Mesenteric fat pad (tissue), 1 donor: ENCODE measurements around the gene SYCP2L. TPM values are rescaled to one million over a fixed set of nuclear protein-coding genes. Genes with fewer than 3 reads are reported as not detected.
"Not testable (repeated sequence)": the region's sequence is repeated elsewhere in the genome, so short reads cannot be mapped to it uniquely, and the experiment has no call there.

Source experiments
- DNase-seq: peaks from one replicate; pipeline ENCODE4 v3.0.0-alpha.2; 2020; ENCODE audit warnings: low spot score
- total RNA-seq: library from RNA; stranded (reverse); fragmentation: NEBNext Ultra II Directional; extraction: Animal tissue kit (Norgen Biotek cat#: 25700); gene quantifications from one replicate; pipeline ENCODE4 v1.2.1, GENCODE V29; 2021
- donor health status: DM: yes; HTN: yes; CAD: no.

SYCP2L gene
- total RNA-seq, 1 donor from 2014 or later: 0.93 TPM

DNA sequence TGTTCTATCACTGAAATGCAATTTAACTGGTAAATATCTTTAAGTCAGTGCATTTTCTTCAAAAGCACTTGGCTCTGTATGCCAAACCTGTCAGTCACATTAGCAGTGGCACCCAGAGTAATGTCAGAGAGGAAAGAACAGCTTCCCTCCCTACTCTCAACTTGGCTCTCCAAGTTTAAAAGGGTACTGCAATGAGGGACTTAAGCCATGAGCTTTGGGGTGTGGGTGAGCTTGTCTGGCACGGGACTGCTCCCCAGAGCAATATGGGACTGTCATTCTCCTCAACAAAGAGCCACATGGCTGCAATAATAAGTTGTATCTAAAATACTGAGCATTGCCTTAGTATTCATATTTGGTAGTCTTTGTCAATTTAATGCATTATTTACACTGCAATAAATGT, 9.0 kb upstream of the SYCP2L start:
- DNase-seq: no peak

DNA sequence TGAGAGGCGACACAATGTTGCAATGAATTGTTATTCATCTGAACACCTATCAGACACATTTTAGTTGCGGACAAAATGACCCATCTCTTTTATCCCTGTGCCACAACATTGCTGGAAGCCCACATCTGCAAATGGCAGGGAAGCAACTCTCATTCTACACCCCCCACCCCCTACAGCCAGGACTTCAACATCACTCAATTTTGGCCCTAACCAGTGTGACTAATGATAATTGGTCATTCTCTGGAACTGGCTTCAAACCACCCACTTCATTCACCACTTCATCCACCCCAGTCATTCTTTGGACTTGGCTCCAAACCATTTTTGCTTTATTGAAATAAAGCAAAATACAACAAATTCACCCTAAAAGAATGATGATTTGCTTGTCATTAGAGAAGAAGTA, 6.5 kb upstream of the SYCP2L start:
- no peak for DNase-seq

DNA sequence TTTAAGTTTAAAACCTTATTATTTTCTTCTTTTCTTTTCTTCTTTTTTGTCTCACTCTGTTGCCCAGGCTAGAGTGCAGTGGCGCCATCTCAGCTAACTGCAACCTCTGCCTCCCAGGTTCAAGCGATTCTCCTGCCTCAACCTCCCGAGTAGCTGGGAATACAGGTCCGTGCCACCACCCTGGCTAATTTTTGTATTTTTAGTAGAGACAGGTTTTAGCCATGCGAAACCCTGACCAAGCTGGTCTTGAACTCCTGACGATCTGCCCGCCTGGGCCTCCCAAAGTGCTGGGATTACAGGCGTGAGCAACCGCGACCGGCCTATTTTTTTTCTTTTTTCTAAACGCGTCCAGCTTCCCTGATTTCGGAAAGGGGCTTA, 4.6 kb upstream of the SYCP2L start:
- not testable (repeated sequence) for DNase-seq

DNA sequence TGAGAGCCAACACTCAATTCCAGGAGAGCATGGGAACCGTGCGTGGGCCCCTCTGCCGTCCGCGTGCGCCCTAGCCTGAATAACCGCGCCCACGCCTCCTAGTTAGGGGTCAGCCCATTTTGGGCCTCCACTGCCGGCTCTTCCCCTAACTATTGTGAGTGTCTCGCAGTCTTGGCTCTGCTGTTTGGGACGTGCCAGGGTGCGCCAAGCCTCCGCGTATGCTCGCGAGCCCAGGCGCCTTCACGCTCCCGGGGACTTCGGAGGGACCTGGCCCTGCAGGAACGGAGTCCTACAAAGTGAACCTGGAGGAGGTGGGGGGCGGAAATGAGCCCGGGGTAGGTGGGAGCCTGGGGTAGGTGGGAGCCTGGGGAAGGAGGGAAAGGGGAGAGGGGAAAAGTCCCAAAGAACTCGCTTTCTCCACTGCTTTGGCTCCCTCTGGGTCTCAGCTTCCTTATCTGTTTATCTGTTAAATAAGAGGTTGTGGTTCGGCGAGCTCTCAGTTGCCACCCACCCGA, 4.1 kb upstream of the SYCP2L start:
- DNase-seq: no peak

DNA sequence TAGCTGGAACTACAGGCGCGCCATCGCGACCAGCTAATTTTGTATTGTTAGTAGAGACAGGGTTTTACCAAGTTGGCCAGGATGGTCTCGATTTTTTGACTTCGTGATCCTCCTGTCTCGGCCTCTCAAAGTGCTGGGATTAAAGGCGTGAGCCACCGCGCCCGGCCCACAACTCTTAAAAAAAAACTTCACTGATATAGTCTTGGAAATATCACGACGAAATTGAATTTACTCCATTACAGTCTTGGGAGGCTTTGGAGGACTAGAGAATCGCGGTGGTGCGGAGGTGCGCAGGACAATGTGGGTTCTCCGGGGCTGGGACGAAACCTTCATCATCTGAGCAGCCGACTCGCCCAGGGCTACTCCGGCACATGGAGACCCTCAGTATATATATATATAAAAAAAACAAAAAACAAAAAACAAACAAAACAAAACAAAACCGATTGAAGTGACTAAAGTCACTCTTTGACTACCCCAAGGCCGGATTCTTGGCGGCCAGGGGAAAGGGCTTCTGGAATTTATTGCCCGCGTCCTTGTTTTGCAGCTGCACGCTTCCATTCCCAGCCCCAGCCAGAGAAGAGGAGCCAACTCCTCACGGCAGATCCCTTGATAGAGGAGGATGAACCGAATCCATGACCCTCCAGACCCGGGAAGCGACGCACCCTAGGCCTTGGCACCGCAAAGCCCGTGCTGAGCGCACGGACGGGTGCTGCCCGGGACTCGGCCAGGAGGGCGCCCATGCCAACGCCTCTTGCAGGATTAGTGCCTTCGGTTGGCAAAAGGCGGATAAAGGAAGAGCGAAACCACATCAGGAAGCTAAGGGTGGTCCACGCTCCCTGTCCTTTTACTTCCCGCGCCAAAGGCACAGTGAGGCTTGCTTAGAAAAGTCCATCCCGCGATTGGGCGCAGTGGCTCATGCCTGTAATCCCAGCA, 3.3 kb upstream of the SYCP2L start:
- no peak for DNase-seq

DNA sequence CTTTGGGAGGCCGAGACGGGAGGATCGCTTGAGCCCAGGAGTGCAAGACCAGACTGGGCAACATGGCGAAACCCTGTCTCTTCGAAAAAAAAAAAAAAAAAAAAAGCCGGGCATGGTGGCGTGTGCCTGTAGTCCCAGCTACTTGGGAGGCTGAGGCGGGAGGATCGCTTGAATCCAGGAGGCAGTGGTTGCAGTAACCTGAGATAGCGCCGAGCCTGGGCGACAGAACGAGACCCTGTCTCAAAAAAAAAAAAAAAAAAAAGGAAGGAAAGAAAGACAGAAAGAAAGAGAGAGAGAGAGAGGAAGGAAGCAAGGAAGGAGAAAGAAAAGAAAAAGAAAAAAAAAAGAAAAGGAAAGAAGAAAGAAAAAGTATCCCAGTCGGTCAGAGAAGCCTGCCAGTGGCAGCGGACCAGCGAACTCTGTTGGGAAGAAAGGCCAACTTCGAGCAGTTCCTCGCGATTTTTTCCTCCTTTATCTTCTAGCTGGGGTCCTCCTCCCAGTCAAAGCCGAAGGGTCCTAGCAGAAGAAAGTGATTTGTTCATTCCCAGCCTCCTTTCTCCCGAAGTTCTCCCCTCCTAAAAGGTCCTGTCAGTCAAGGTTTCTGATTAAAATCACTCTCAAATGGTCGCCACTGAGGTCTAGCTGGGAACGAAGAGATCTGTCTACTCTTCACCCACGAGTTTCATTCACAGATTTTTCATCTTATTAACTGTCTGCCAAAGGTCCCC, 2.4 kb upstream of the SYCP2L start:
- DNase-seq: no peak

DNA sequence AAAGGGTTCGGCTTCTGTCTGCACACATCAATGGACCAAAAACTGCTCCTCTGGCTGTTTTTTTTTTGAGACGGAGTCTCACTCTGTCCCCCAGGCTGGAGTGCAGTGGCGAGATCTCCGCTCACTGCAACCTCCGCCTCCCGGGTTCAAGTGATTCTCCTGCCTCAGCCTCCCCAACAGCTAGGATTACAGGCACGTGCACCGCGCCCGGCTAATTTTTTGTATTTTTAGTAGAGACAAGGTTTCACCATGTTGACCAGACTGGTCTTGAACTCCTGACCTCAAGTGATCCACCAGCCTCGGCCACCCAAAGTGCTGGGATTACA, 524 bp upstream of the SYCP2L start:
- not testable (repeated sequence) for DNase-seq

DNA sequence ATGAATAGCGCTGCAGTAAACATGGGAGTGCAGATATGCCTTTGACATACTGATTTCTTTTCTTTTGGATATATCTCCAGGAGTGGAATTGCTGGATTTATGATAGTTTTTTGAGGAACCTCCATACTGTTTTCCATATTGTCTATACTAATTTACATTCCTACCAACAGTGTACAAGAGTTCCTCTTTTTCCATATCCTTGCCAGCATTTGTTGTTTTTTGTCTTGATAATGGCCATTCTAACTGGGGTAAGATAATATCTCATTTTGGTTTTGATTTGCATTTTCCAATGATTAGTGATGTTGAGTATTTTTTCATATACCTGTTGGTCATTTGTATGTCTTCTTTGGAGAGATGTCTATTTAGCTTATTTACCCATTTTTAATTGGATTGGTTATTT, 3.3 kb downstream of the SYCP2L start:
- DNase-seq: no peak

DNA sequence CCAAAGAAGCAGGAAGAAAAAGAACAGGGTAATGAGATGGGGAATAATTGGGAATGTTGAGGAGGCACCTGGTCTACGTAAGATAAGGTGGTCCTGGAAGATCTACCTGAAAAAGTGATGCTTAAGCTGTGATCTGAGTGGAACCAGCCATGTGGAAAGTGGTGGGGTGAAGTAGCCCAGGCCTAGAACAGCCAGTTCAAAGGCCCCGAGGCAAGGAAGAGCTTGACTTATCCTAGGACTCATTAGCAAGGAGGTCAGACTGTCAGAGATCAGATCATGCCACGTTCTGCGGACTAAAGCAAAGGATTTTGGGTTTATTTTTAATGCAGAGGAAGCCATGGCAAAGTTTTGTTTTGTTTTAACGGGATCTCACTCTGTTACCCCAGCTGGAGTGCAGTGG, 5.1 kb downstream of the SYCP2L start:
- no peak for DNase-seq

DNA sequence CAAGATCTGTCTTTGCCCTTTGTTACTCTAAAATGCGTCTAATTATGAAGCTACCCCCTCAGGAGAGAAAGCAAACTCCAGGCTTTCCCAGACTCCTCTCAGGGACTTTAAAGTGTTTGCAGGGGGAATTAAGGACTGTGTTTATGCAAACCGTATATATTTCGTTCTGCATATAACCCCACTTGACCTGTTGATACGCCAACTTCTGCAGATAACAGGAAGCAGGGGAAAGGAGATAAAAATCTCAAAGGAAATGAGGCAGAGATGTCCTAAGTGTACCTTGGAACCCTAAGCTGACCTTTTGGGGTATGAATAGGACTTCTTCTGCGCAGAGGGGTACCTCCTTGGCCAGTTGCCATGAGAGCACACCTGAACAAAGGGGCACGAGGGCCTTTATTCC, 8.1 kb downstream of the SYCP2L start:
- no peak for DNase-seq

DNA sequence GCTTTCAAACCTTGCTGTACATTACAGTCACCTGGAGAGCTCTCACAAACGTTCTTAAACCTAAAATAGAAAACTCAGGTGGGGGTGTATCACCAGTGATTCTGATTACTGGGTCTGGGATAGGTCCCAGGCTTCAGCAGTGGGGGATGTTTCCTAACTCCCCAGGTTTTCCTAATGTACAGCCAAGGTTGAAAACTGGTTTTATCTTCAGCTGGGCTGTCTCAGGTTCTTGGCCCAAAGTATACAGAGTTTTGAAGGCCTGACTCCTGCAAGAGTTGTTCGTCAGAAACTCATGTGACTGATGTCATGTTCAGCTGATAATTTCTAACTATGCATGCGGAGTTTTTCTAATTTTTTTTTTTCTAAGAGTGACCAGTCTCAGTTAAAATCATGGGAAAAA, 9.8 kb downstream of the SYCP2L start:
- DNase-seq: no peak

DNA sequence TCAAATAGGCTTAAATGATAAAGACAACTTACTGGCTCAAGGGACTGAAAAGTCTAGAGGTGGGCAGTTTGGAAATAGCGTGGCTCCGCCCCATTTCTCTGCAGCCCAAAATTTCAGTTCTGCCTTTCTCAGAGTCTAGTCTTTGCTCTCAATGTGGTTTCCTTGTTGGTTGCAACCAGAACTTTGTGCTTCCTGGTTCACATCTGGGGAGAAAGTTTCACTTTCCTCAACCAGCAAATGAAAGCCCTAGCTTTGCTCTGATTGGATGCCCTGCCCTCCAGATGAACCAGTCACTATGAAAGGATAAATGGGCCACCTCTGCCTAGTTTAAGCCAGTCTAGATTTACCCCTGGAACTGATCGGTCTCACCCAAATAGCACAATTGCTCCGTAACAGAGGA, 14.9 kb downstream of the SYCP2L start:
- no peak for DNase-seq

DNA sequence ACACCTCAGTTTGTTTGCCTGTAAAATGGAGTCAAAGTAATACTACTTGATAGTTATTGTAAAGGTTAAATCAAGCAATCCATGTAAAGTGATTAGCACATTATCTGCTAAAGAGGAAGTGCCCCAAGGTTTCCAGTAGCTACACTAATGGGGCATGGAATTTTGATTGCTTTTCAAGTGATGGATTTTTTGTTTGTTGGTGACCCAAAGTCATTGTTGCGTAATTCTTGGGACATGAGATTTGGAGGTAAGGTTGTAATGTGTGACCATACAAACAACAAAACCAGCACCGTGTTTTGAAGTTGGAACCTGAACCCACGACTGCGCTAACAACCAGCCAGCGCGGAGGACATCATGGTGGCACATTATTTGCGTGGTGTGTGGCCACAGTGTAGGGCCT, 17.2 kb downstream of the SYCP2L start:
- DNase-seq: no peak

DNA sequence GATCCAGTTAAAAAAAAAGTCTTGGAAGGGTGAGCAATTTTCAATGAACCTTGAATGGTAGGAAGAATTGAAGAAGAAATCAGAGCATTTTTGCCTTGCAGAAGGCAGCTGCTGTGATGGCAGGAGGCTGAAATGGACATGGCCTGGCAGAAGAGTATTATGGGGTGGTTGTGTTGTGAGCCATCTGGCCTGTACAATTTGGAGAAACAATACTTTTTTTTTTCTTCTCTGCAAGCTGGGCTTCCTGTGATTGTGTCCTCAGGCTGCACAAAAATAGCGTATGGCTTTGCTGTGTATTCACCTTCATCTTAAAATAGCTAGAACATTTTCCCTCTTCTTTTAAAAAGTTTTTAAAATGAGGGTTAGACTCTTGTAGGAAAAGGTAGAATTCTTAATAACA, 21.4 kb downstream of the SYCP2L start:
- DNase-seq: no peak

DNA sequence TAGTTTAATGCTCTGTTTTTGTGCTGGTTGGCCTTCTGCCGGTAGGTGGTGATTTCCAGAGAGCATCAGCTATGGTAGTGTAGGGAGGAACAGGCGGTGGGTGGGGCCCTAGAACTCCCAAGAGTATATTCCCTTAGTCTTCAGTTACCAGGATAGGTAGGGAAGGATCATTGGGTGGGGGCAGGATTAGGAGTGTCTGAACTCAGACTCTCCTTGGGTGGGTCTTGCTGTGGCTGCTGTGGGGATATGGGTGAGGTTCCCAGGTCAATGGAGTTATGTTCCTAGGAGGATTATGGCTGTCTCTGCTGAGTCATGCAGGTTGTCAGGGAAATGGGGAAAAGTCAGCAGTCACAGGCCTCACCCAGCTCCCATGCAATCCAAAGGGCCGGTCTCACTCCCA, 32.7 kb downstream of the SYCP2L start:
- DNase-seq: not testable (repeated sequence)

DNA sequence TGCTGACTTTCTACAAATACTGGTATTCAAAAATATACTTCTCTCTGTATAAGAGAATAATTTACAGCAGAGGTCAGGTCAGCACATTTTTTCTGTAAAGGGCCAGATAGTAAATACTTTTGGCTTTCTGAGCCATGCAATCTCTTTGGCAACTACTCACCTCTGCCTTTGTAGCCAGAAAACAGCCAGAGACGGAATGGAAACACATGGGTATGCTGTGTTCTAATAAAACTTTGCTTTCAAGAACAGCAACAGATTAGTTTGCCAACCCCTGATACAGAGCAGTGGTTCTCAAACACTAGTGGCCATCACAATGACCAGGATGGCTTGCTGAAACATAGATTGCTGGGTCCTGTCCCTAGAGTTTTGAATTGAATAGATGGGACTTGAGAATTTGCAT, 46.3 kb downstream of the SYCP2L start:
- DNase-seq: no peak

DNA sequence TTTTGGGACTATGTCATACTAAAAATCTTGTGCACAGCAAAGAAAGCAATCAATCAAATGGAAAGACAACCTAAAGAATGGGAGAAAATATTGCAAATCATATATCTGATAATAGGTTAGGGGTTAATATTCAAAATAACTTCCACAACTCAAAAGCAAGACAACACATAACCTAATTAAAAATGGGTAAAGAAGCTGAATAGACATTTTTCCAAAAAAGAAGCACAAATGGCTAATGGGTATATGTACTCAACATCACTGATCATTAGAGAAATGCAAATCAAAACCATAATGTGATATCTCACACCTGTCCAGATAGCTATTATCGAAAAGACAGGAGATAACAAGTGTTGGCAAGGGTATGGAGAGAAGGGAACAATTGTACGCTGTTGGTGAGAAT, 53.0 kb downstream of the SYCP2L start:
- DNase-seq: no peak

DNA sequence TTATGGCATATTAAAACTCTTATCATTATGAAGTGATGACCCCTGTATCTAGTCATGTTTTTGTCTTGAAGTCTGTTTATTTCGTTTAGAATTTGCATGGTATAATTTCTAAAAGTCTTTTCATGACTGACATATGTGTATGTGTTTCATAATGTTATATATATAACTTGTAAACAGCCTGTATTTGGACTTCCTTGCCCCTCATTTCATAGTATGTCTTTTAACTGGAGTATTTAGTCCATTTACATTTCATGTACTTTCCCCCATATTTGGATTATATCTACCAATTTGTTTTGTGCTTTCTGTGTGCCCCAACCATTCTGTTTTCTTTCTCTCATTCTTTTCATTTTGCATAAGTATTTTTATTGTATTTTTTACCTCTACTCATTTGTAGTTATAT, 59.0 kb downstream of the SYCP2L start:
- no peak for DNase-seq

DNA sequence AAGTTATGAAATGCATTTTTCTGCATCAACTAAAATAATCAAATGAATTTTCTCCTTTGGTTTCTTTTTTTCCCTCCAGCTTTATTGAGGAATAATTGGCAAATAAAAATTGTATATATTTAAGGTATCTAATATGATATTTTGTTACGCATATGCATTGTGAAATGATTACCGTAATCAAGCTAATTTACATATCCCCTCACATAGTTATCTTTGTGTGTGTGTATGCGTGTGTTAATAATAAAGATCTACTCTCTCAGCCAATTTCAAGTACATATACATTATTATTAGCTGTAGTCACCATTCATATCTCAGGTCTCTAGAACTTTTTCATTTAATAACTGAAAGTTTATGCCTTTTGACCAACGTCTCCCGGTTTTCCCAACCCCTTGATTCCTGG, 61.1 kb downstream of the SYCP2L start:
- no peak for DNase-seq

DNA sequence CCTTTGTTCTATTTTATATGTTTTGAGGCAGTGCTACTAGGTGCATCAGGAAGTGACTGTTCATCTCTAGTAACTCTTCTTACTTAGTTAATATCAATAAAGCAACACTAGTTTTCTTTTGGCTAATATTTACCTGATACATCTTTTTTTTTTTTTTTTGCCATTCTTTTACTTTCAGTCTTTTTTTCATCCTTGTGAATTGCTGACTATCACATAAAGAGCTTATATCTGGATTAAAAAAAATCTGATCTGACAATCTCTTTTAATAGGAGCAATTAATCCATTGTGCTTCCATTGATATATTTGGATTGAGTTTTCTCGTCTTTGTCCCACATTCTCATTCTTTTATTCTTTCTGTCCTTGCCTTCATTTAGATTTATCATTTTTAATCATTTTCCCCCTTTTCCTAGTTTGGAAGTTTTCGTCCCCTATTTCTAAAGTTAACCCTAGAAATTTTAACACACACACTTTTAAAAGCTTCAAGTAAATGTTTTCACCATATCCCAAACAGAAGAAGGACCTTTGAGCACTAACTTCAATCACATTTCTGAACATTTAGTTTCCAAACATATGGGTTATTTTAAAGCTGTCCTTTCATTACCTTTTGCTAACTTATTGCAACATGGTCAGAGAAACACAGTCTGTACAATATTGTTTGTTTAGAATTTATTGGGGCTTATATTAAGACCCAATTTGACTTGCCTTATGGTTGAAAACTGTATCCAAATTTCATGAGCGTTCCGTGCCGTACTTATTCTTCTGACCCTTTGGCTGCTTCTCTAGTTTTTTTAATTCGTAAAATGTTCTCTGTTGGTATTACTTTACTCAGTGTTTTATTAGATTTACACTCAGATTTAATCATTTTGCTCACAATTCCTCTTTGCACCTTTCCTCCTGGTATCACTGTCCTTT, 63.0 kb downstream of the SYCP2L start:
- no peak for DNase-seq

DNA sequence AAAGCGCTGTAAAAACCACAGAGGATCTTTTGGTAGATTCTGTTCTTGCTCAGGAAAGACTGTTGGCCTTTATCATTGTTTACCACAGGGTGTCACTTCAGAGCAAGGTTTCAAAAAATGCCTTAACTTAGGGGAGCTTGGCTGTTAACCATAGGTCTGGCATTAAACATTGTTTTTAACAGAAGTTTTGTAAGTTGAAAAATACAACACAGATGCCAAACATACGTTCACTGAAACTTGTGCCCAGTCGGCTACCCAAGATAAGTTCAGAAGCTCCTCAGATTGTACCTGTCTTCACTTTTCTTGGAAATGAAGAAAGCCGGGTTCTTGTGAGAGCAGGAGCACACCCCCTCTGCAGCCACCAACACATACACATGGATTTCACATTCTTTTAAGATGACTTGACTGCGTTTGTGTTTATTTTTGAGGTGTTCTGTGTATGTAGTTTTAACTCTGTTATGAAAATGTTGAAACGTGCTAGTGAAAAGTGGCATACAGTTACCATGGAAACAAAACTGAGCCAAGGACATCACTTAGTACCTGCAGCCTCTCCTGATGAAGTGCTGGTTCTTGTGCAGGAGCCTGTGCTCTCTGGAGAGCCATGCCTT, 64.9 kb downstream of the SYCP2L start:
- DNase-seq: no peak
